Ascending aorta (tissue), 2 donors: ENCODE data around the gene DMRTA1. TPM values are rescaled to one million over a fixed set of nuclear protein-coding genes. Genes with fewer than 3 reads are reported as not detected.
"Not testable (repeated sequence)": the region's sequence is repeated elsewhere in the genome, so short reads cannot be mapped to it uniquely, and the experiment has no call there.

Experiments used
- DNase-seq, 2 donors: peaks; one replicate each; pipeline ENCODE4 v3.0.0-alpha.2; 2019; ENCODE audit warnings: low spot score in 2 of 2
- H3K27ac ChIP-seq, 2 donors: fragments of 200-600 bp; sonication (generic); one replicate each; pipeline ENCODE4 v1.5.1; 2016 to 2017; ENCODE audit warnings: mild to moderate bottlenecking in 1 of 2
- H3K27me3 ChIP-seq: fragments of 200-600 bp; sonication (generic); one replicate; pipeline ENCODE4 v1.5.1; 2017
- H3K36me3 ChIP-seq, 2 donors: fragments of 200-600 bp; sonication (generic); one replicate each; pipeline ENCODE4 v1.5.1; 2016
- H3K4me1 ChIP-seq, 2 donors: fragments of 200-600 bp; sonication (generic); one replicate each; pipeline ENCODE4 v1.5.1; 2016 to 2017; ENCODE audit warnings: mild to moderate bottlenecking in 1 of 2
- H3K4me3 ChIP-seq, 2 donors: fragments of 200-600 bp; sonication (generic); one replicate each; pipeline ENCODE4 v1.5.1; 2016 to 2017; ENCODE audit warnings: mild to moderate bottlenecking in 1 of 2
- H3K9me3 ChIP-seq, 2 donors: fragments of 200-600 bp; sonication (generic); one replicate each; pipeline ENCODE4 v1.5.1; 2016
- CTCF ChIP-seq, 3 experiments: fragments of 200-600 bp in 2 of 3; fragments of 450-650 bp in 1 of 3; sonication (generic) in 2 of 3; IDR thresholded peaks; one replicate each; pipeline ENCODE4 v1.5.1; 2016 to 2019; ENCODE audit warnings: antibody characterized with exemption in 3 of 3, mild to moderate bottlenecking in 1 of 3, moderate library complexity in 1 of 3
- intact Hi-C: fragments of 100-400 bp; cut with DNase I; formaldehyde crosslinking; loops from one replicate; pipeline ENCODE4 v1.15.1; 2023
- total RNA-seq: library from RNA; depleted of rRNA; stranded (reverse); fragments of >200 nt; gene quantifications from one replicate; pipeline ENCODE4 v1.1.0, GENCODE V29; 2016

DMRTA1 gene
- total RNA-seq, 1 donor from 2014 or later, result not detected

- no peak for DNase-seq
- Histone ChIP-seq H3K27ac (no peak overlapping the region), H3K4me3 (no peak overlapping the region), H3K9me3 (no peaks in the 10 kb centered on the region), H3K27me3 (no peaks in the 10 kb centered on the region), H3K4me1 (no peaks in the 10 kb centered on the region), H3K36me3 (no peaks in the 10 kb centered on the region)
- intact Hi-C loops, result no loop called here
- no peak for TF ChIP-seq CTCF (IDR thresholded peaks at IDR 0.05)
Observed at GRCh38 chr9:22416692-22417060, 29.9 kb upstream of the DMRTA1 start.

- no peaks in the 10 kb centered on the region for H3K4me1 ChIP-seq
- no peak for TF ChIP-seq CTCF (IDR thresholded peaks at IDR 0.05)
- no peaks in the 10 kb centered on the region for H3K36me3 ChIP-seq
- no peaks in the 10 kb centered on the region for H3K27me3 ChIP-seq
- no peak overlapping the region for H3K4me3 ChIP-seq
- intact Hi-C loops, result no loop called here
- H3K9me3 ChIP-seq, result no peaks in the 10 kb centered on the region
- no peak for DNase-seq
- no peak overlapping the region for H3K27ac ChIP-seq
Observed at GRCh38 chr9:22423566-22423965, 23.1 kb upstream of the DMRTA1 start.

GRCh38 chr9:22424616-22425015 lies 22.0 kb upstream of the DMRTA1 start:
- Histone ChIP-seq H3K4me1 (no peaks in the 10 kb centered on the region), H3K36me3 (no peaks in the 10 kb centered on the region), H3K27me3 (no peaks in the 10 kb centered on the region), H3K9me3 (no peaks in the 10 kb centered on the region), H3K4me3 (no peak overlapping the region), H3K27ac (no peak overlapping the region)
- no peak for DNase-seq
- TF ChIP-seq CTCF (IDR thresholded peaks at IDR 0.05), result no peak
- intact Hi-C loops, result no loop called here

GRCh38 chr9:22425551-22425950 lies 21.1 kb upstream of the DMRTA1 start:
- no peaks in the 10 kb centered on the region for H3K27me3 ChIP-seq
- no peak for DNase-seq
- TF ChIP-seq CTCF (IDR thresholded peaks at IDR 0.05), result no peak
- intact Hi-C loops, result no loop called here
- H3K27ac ChIP-seq, result no peak overlapping the region
- H3K9me3 ChIP-seq, result no peaks in the 10 kb centered on the region
- H3K36me3 ChIP-seq, result no peaks in the 10 kb centered on the region
- no peak overlapping the region for H3K4me3 ChIP-seq
- no peaks in the 10 kb centered on the region for H3K4me1 ChIP-seq

- H3K36me3 ChIP-seq, result no peaks in the 10 kb centered on the region
- intact Hi-C loops, result no loop called here
- H3K4me3 ChIP-seq, result no peak overlapping the region
- no peaks in the 10 kb centered on the region for H3K9me3 ChIP-seq
- H3K27ac ChIP-seq, result no peak overlapping the region
- no peak for DNase-seq
- H3K27me3 ChIP-seq, result no peaks in the 10 kb centered on the region
- TF ChIP-seq CTCF (IDR thresholded peaks at IDR 0.05), result no peak
- no peaks in the 10 kb centered on the region for H3K4me1 ChIP-seq
Observed at GRCh38 chr9:22427226-22427880, 19.3 kb upstream of the DMRTA1 start.

- intact Hi-C loops, result no loop called here
- no peak for TF ChIP-seq CTCF (IDR thresholded peaks at IDR 0.05)
- H3K27me3 ChIP-seq, result no peaks in the 10 kb centered on the region
Observed at GRCh38 chr9:22433691-22434090, 12.9 kb upstream of the DMRTA1 start.

GRCh38 chr9:22435252-22435651 lies 11.4 kb upstream of the DMRTA1 start:
- H3K4me3 ChIP-seq, H3K27ac ChIP-seq, H3K27me3 ChIP-seq, H3K9me3 ChIP-seq, intact Hi-C loops, DNase-seq, H3K36me3 ChIP-seq, H3K4me1 ChIP-seq: not testable (repeated sequence)

More at GRCh38 chr9:22433691-22434090, 12.9 kb upstream of the DMRTA1 start:
- no peak overlapping the region for H3K4me3 ChIP-seq
- no peak overlapping the region for H3K27ac ChIP-seq
- H3K4me1 ChIP-seq, result no peaks in the 10 kb centered on the region
- DNase-seq, result no peak
- H3K36me3 ChIP-seq, result no peaks in the 10 kb centered on the region
- H3K9me3 ChIP-seq, result no peaks in the 10 kb centered on the region

GRCh38 chr9:22437461-22438067 lies 9.1 kb upstream of the DMRTA1 start:
- H3K4me3 ChIP-seq, H3K9me3 ChIP-seq, H3K36me3 ChIP-seq, H3K27ac ChIP-seq, H3K27me3 ChIP-seq, DNase-seq, intact Hi-C loops, H3K4me1 ChIP-seq: not testable (repeated sequence)
